Activated T-cell treated with anti-CD3 and anti-CD28 coated beads, Interleukin-2, amount 50 U/mL, for 4 hours (primary cell): ENCODE data around the gene MLLT10. TPM values are rescaled to one million over a fixed set of nuclear protein-coding genes. Genes with fewer than 3 reads are reported as not detected.

Source experiments
- ATAC-seq, 2 donors: fragments of 200-7000 bp; cut with Tn5 transposase; one replicate each; pipeline ENCODE4 v1.10.0; 2021
- DNase-seq: peaks from one replicate; pipeline ENCODE4 v3.0.0-alpha.2; 2020
- H3K27me3 Mint-ChIP-seq: one replicate; pipeline ENCODE4 v1.8.0; 2021; ENCODE audit warnings: low read depth, mixed read lengths
- H3K36me3 Mint-ChIP-seq: one replicate; pipeline ENCODE4 v1.8.0; 2022; ENCODE audit warnings: mixed read lengths; ENCODE audit not compliant: insufficient read depth
- H3K4me1 Mint-ChIP-seq: one replicate; pipeline ENCODE4 v1.8.0; 2021; ENCODE audit warnings: low read depth, mixed read lengths
- H3K4me3 Mint-ChIP-seq: one replicate; pipeline ENCODE4 v1.8.0; 2021; ENCODE audit warnings: mild to moderate bottlenecking, moderate library complexity, mixed read lengths
- H3K9me3 Mint-ChIP-seq: one replicate; pipeline ENCODE4 v1.8.0; 2021; ENCODE audit warnings: mixed read lengths
- total RNA-seq, 3 donors: library from RNA; stranded (reverse); gene quantifications; one replicate each; pipeline ENCODE4 v1.2.1, GENCODE V29; 2021

Gene MLLT10
- total RNA-seq, 3 donors from 2014 or later, result 28.6 to 30.6 (median 29.4) TPM

- Mint-ChIP-seq H3K36me3 (no peaks in the 10 kb centered on the region), H3K9me3 (no peaks in the 10 kb centered on the region), H3K4me1 (peaks cover 35% of the 10 kb centered on the region), H3K27me3 (peaks cover 38% of the 10 kb centered on the region), H3K4me3 (peak within 1 kb of the TSS; percentile 89)
- ATAC-seq, result peak; percentile 69
- peak; percentile 49 for DNase-seq
These were observed 8.5 kb upstream of the MLLT10 start, which contains the start of gene SKIDA1 for GRCh38 chr10:21525367-21526187. SKIDA1 (minus strand) TSS chr10:21525682; CDS start chr10:21517822, 7,860 bp downstream.

GRCh38 chr10:21526188-21526859 is 7.7 kb upstream of the MLLT10 start:
- H3K4me3 Mint-ChIP-seq, result peak overlapping the region; percentile 89
- peaks cover 34% of the 10 kb centered on the region for H3K4me1 Mint-ChIP-seq
- no peaks in the 10 kb centered on the region for H3K9me3 Mint-ChIP-seq
- peak; percentile 53 to 59 for ATAC-seq
- DNase-seq, result peak; percentile 59
- H3K36me3 Mint-ChIP-seq, result no peaks in the 10 kb centered on the region
- H3K27me3 Mint-ChIP-seq, result peaks cover 31% of the 10 kb centered on the region

- ATAC-seq, result peak; percentile 27 to 29
- Mint-ChIP-seq H3K4me1 (peaks cover 34% of the 10 kb centered on the region), H3K9me3 (no peaks in the 10 kb centered on the region), H3K27me3 (peaks cover 25% of the 10 kb centered on the region), H3K36me3 (no peaks in the 10 kb centered on the region), H3K4me3 (peak overlapping the region; percentile 89)
- peak; percentile 24 for DNase-seq
These were observed 7.0 kb upstream of the MLLT10 start for GRCh38 chr10:21526860-21527597.

GRCh38 chr10:21527598-21528235 is 6.3 kb upstream of the MLLT10 start:
- peaks cover 36% of the 10 kb centered on the region for H3K4me1 Mint-ChIP-seq
- H3K36me3 Mint-ChIP-seq, result no peaks in the 10 kb centered on the region
- H3K4me3 Mint-ChIP-seq, result peak overlapping the region; percentile 75
- ATAC-seq (no peak), DNase-seq (no peak)
- H3K27me3 Mint-ChIP-seq, result peaks cover 25% of the 10 kb centered on the region
- no peaks in the 10 kb centered on the region for H3K9me3 Mint-ChIP-seq

GRCh38 chr10:21528236-21529031 is 5.6 kb upstream of the MLLT10 start:
- Mint-ChIP-seq H3K27me3 (peaks cover 19% of the 10 kb centered on the region), H3K36me3 (no peaks in the 10 kb centered on the region), H3K4me1 (peaks cover 43% of the 10 kb centered on the region), H3K9me3 (no peaks in the 10 kb centered on the region), H3K4me3 (no peak overlapping the region)
- ATAC-seq (no peak), DNase-seq (no peak)

- no peak for ATAC-seq
- no peaks in the 10 kb centered on the region for H3K36me3 Mint-ChIP-seq
- peaks cover 42% of the 10 kb centered on the region for H3K4me1 Mint-ChIP-seq
- H3K27me3 Mint-ChIP-seq, result peaks cover 16% of the 10 kb centered on the region
- no peak for DNase-seq
- no peak overlapping the region for H3K4me3 Mint-ChIP-seq
- no peaks in the 10 kb centered on the region for H3K9me3 Mint-ChIP-seq
These were observed 4.8 kb upstream of the MLLT10 start for GRCh38 chr10:21529032-21529910.

GRCh38 chr10:21530168-21530567 is 3.9 kb upstream of the MLLT10 start:
- Mint-ChIP-seq H3K4me1 (peaks cover 36% of the 10 kb centered on the region), H3K27me3 (peaks cover 9% of the 10 kb centered on the region), H3K4me3 (no peak overlapping the region), H3K9me3 (no peaks in the 10 kb centered on the region), H3K36me3 (no peaks in the 10 kb centered on the region)
- ATAC-seq (no peak), DNase-seq (no peak)

- Mint-ChIP-seq H3K4me3 (no peak overlapping the region), H3K27me3 (peaks cover 5% of the 10 kb centered on the region), H3K9me3 (no peaks in the 10 kb centered on the region), H3K4me1 (peaks cover 34% of the 10 kb centered on the region), H3K36me3 (no peaks in the 10 kb centered on the region)
- ATAC-seq, result no peak
- no peak for DNase-seq
These were observed 3.4 kb upstream of the MLLT10 start for GRCh38 chr10:21530641-21531040.

- Mint-ChIP-seq H3K4me3 (no peak overlapping the region), H3K9me3 (no peaks in the 10 kb centered on the region), H3K36me3 (no peaks in the 10 kb centered on the region), H3K4me1 (peaks cover 33% of the 10 kb centered on the region), H3K27me3 (peaks cover 5% of the 10 kb centered on the region)
- DNase-seq, result no peak
- ATAC-seq, result no peak
These were observed 2.9 kb upstream of the MLLT10 start for GRCh38 chr10:21531164-21531563.

GRCh38 chr10:21532694-21533466 is 1.2 kb upstream of the MLLT10 start:
- Mint-ChIP-seq H3K27me3 (no peaks in the 10 kb centered on the region), H3K9me3 (no peaks in the 10 kb centered on the region), H3K4me3 (peak overlapping the region; percentile 90), H3K4me1 (peaks cover 24% of the 10 kb centered on the region), H3K36me3 (no peaks in the 10 kb centered on the region)
- ATAC-seq, result no peak
- DNase-seq, result no peak

GRCh38 chr10:21534280-21534586 is 201 bp downstream of the MLLT10 start:
- Mint-ChIP-seq H3K4me3 (peak overlapping the region; percentile 84), H3K36me3 (peaks cover 7% of the 10 kb centered on the region), H3K4me1 (peaks cover 19% of the 10 kb centered on the region), H3K27me3 (no peaks in the 10 kb centered on the region), H3K9me3 (no peaks in the 10 kb centered on the region)
- ATAC-seq (no peak), DNase-seq (no peak)
